Gastrocnemius medialis (tissue), 4 donors: ENCODE data around the gene C1QTNF3.

Experiments
- POLR2A ChIP-seq, 2 donors: fragments of 450-650 bp; IDR thresholded peaks; one replicate each; pipeline ENCODE4 v1.6.1; 2017; ENCODE audit warnings: antibody characterized with exemption in 2 of 2, mild to moderate bottlenecking in 2 of 2, moderate library complexity in 2 of 2
- TF ChIP-seq, protein P1 (sequence below), 5 experiments: fragments of 450-650 bp in 3 of 5; fragments of 200-600 bp in 2 of 5; sonication (generic) in 2 of 5; IDR thresholded peaks in 4 of 5; conservative IDR thresholded peaks in 1 of 5; 1 replicate in 4 of 5; 2 replicates in 1 of 5; pipeline ENCODE4 v1.5.1; 2016 to 2019; ENCODE audit warnings: antibody characterized with exemption in 5 of 5, mild to moderate bottlenecking in 3 of 5, moderate library complexity in 3 of 5

DNA sequence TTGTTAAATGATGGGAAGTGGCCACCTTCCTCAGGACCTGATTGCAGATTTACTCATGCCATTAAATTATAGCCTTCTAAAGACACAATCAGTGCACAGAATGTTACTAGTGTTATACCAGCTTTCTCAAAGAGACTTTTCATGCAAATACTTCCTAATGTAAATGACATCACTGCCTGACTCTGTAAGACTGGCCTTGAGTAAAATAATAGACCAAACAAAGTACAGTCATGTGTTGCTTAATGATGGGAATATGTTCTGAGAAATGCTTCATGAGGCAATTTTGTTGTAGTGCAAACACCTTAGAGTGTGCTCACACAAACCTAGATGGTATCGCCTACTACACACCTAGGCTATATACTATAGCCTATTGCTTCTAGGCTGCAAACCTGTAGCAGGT, 17.0 kb upstream of the C1QTNF3 start:
- TF ChIP-seq, protein P1, sequence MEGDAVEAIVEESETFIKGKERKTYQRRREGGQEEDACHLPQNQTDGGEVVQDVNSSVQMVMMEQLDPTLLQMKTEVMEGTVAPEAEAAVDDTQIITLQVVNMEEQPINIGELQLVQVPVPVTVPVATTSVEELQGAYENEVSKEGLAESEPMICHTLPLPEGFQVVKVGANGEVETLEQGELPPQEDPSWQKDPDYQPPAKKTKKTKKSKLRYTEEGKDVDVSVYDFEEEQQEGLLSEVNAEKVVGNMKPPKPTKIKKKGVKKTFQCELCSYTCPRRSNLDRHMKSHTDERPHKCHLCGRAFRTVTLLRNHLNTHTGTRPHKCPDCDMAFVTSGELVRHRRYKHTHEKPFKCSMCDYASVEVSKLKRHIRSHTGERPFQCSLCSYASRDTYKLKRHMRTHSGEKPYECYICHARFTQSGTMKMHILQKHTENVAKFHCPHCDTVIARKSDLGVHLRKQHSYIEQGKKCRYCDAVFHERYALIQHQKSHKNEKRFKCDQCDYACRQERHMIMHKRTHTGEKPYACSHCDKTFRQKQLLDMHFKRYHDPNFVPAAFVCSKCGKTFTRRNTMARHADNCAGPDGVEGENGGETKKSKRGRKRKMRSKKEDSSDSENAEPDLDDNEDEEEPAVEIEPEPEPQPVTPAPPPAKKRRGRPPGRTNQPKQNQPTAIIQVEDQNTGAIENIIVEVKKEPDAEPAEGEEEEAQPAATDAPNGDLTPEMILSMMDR (IDR thresholded peaks at IDR 0.05 in 4 of 5, conservative IDR thresholded peaks at IDR 0.05 in 1 of 5): no peak
- TF ChIP-seq POLR2A (IDR thresholded peaks at IDR 0.05): no peak
